ENCODE results near the gene WBP11. TPM values are rescaled to one million over a fixed set of nuclear protein-coding genes. Genes with fewer than 3 reads are reported as not detected.
"Not testable (repeated sequence)": the region's sequence is repeated elsewhere in the genome, so short reads cannot be mapped to it uniquely, and the experiment has no call there.

The WBP11 gene
- total RNA-seq, 1 experiment from 2014 or later = 67.4 TPM

GRCh38 chr12:14741153-14741552 is 62.1 kb downstream of the WBP11 start:
- H3K9ac ChIP-seq (ENCODE audit: low read length) = no peak overlapping the region
- ATAC-seq = no peak
- RAD21 ChIA-PET (ENCODE audit: low non-redundant PET in 1 of 2, low total read pairs in 2 of 2, uncharacterized antibody in 2 of 2, unreplicated experiment in 2 of 2) = no interaction called here

GRCh38 chr12:14736441-14736840 is 66.8 kb downstream of the WBP11 start:
- H3K9ac ChIP-seq (ENCODE audit: low read length); H3K4me2 ChIP-seq (ENCODE audit: low read length); ATAC-seq; RAD21 ChIA-PET (ENCODE audit: low non-redundant PET in 1 of 2, low total read pairs in 2 of 2, uncharacterized antibody in 2 of 2, unreplicated experiment in 2 of 2); POLR2A ChIA-PET; H4K20me1 ChIP-seq (ENCODE audit: insufficient read depth); DNase-seq (ENCODE audit: low read depth, low spot score); H3K27me3 ChIP-seq (ENCODE audit: insufficient read depth, low read length); BruUV-seq (replicated peaks); H3K4me3 ChIP-seq (replicated peaks in 1 of 2; ENCODE audit: low read depth in 1 of 2, low read length in 2 of 2); intact Hi-C loops (cut with micrococcal nuclease); H3K9me3 ChIP-seq (ENCODE audit: control insufficient read depth in 1 of 2, insufficient read depth in 1 of 2, low read depth in 1 of 2, low read length in 2 of 2); H2AFZ ChIP-seq (ENCODE audit: low read depth, low read length, poor library complexity, severe bottlenecking); H3K27ac ChIP-seq (ENCODE audit: low read depth, low read length); H3K4me1 ChIP-seq (ENCODE audit: control insufficient read depth in 1 of 2, insufficient read depth in 2 of 2, low read length in 2 of 2); CTCF ChIA-PET; H3K79me2 ChIP-seq (ENCODE audit: insufficient read depth, low read length); H3K36me3 ChIP-seq (ENCODE audit: control insufficient read depth in 1 of 2, insufficient read depth in 2 of 2, low read length in 2 of 2); H3K9me2 ChIP-seq (ENCODE audit: insufficient read depth): not testable (repeated sequence)

More at GRCh38 chr12:14741153-14741552, 62.1 kb downstream of the WBP11 start:
- BruUV-seq (replicated peaks) = no TSS peak
- ChIA-PET POLR2A (no interaction called here), CTCF (no interaction called here)
- H3K4me2 ChIP-seq (ENCODE audit: low read length) = no peak overlapping the region
- no peak overlapping the region for H3K4me3 ChIP-seq (replicated peaks in 1 of 2; ENCODE audit: low read depth in 1 of 2, low read length in 2 of 2)
- intact Hi-C loops (cut with micrococcal nuclease) = no loop called here
- H3K9me2 ChIP-seq (ENCODE audit: insufficient read depth) = no peaks in the 10 kb centered on the region
- no peaks in the 10 kb centered on the region for H3K36me3 ChIP-seq (ENCODE audit: control insufficient read depth in 1 of 2, insufficient read depth in 2 of 2, low read length in 2 of 2)
- no peaks in the 10 kb centered on the region for H3K4me1 ChIP-seq (ENCODE audit: control insufficient read depth in 1 of 2, insufficient read depth in 2 of 2, low read length in 2 of 2)
- H3K9me3 ChIP-seq (ENCODE audit: control insufficient read depth in 1 of 2, insufficient read depth in 1 of 2, low read depth in 1 of 2, low read length in 2 of 2) = no peaks in the 10 kb centered on the region
- no peaks in the 10 kb centered on the region for H3K27me3 ChIP-seq (ENCODE audit: insufficient read depth, low read length)
- no peaks in the 10 kb centered on the region for H4K20me1 ChIP-seq (ENCODE audit: insufficient read depth)
- no peaks in the 10 kb centered on the region for H3K79me2 ChIP-seq (ENCODE audit: insufficient read depth, low read length)
- no peak overlapping the region for H2AFZ ChIP-seq (ENCODE audit: low read depth, low read length, poor library complexity, severe bottlenecking)
- no peak for DNase-seq (ENCODE audit: low read depth, low spot score)
- H3K27ac ChIP-seq (ENCODE audit: low read depth, low read length) = no peak overlapping the region
- TF ChIP-seq TCF7L2 (IDR thresholded peaks at IDR 0.05; ENCODE audit: borderline replicate concordance, extremely low read depth, insufficient read depth, insufficient read length) (no peak), MAX (IDR thresholded peaks at IDR 0.05) (no peak), ATF3 (IDR thresholded peaks at IDR 0.05) (no peak), SP1 (IDR thresholded peaks at IDR 0.05; ENCODE audit: low read depth) (no peak)

Other genes starting within 250 kb of the WBP11 start
- gene PLBD1, start 235.6 kb downstream of the WBP11 start, total RNA-seq (2021; ENCODE audit: unreplicated experiment) = 0.30 TPM
- not detected for gene GUCY2C, start 106.9 kb downstream of the WBP11 start, total RNA-seq (2021; ENCODE audit: unreplicated experiment)
- 3.5 TPM for gene C12orf60, start 192 bp upstream of the WBP11 start, total RNA-seq (2021; ENCODE audit: unreplicated experiment)
- gene SMCO3, start 10.7 kb upstream of the WBP11 start, total RNA-seq (2021; ENCODE audit: unreplicated experiment) = not detected
- gene ART4, start 40.0 kb upstream of the WBP11 start, total RNA-seq (2021; ENCODE audit: unreplicated experiment) = not detected
- gene MGP, start 82.4 kb upstream of the WBP11 start, total RNA-seq (2021; ENCODE audit: unreplicated experiment) = 1.3 TPM
- 0.39 TPM for gene ERP27, start 135.1 kb upstream of the WBP11 start, total RNA-seq (2021; ENCODE audit: unreplicated experiment)
- gene ARHGDIB, start 158.1 kb upstream of the WBP11 start, total RNA-seq (2021; ENCODE audit: unreplicated experiment) = 4.3 TPM
- not detected for gene PDE6H, start 169.6 kb upstream of the WBP11 start, total RNA-seq (2021; ENCODE audit: unreplicated experiment)